Adipocyte (in vitro differentiated cells): ENCODE data around the gene RETN.

ENCODE experiments used
- DNase-seq: peaks from one replicate; pipeline ENCODE4 v3.0.0-alpha.2; 2015; ENCODE audit warnings: low read depth
- H3K27me3 ChIP-seq: replicated peaks from 2 replicates; pipeline ENCODE4 v1.7.0; 2013; ENCODE audit warnings: mild to moderate bottlenecking, low read length, moderate library complexity; ENCODE audit not compliant: control insufficient read depth, insufficient read depth
- H3K36me3 ChIP-seq: 2 replicates; pipeline ENCODE4 v1.7.0; 2013; ENCODE audit warnings: low read length, mild to moderate bottlenecking, moderate library complexity; ENCODE audit not compliant: control insufficient read depth, insufficient read depth, severe bottlenecking
- H3K4me1 ChIP-seq: 2 replicates; pipeline ENCODE4 v1.7.0; 2013; ENCODE audit warnings: mild to moderate bottlenecking, low read length, moderate library complexity; ENCODE audit not compliant: control insufficient read depth, insufficient read depth
- H3K4me3 ChIP-seq: 2 replicates; pipeline ENCODE4 v1.7.0; 2013; ENCODE audit warnings: mild to moderate bottlenecking, low read length, moderate library complexity
- H3K9ac ChIP-seq: 2 replicates; pipeline ENCODE4 v1.7.0; 2013; ENCODE audit warnings: mild to moderate bottlenecking, low read length, moderate library complexity
- H3K9me3 ChIP-seq: 2 replicates; pipeline ENCODE4 v1.7.0; 2013; ENCODE audit warnings: mild to moderate bottlenecking, low read length, moderate library complexity; ENCODE audit not compliant: control insufficient read depth

RETN gene

DNA sequence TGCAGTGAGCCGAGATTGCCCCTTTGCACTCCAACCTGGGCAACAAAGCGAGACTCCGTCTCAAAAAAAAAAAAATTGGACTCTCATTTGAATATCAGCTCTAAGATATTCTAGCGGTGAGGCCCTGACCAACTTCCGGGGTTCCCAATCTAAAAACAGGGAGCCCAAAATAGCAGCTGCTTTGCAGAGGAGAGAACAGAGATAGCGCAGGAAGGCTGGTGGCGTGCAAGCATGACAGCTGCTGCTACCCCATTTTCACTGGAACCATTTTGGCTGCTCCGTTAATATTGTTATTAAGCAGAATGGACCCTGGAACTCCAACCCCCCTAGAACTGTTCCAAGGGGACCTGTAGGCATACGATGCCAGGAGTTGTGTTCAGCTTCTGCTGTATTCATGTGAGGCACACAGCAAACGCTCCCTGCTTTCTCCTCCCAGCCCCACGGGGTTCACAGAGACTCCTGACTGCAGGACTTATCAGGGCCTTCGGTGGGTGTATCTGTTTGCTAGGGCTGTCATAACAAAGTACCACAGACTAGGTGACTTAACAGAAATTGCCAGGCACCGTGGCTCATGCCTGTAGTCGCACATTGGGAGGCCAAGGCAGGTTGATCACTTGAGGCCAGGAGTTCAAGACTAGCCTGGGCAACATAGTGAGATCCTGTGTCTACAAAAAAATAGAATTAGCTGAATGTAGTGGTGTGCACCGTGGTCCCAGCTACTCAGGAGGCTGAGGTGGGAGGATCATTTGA is 20.4 kb upstream of the RETN start:
- Histone ChIP-seq H3K4me1 (peaks cover 12% of the 10 kb centered on the region), H3K27me3 (peaks cover 13% of the 10 kb centered on the region), H3K9me3 (no peaks in the 10 kb centered on the region), H3K4me3 (no peak overlapping the region), H3K9ac (no peak overlapping the region), H3K36me3 (no peaks in the 10 kb centered on the region)
- no peak for DNase-seq

GRCh38 chr19:7650148-7650547 is 18.7 kb upstream of the RETN start:
- Histone ChIP-seq H3K36me3 (no peaks in the 10 kb centered on the region), H3K9ac (no peak overlapping the region), H3K27me3 (peaks cover 13% of the 10 kb centered on the region), H3K4me3 (no peak overlapping the region), H3K9me3 (no peaks in the 10 kb centered on the region), H3K4me1 (peaks cover 11% of the 10 kb centered on the region)
- DNase-seq = no peak

DNA sequence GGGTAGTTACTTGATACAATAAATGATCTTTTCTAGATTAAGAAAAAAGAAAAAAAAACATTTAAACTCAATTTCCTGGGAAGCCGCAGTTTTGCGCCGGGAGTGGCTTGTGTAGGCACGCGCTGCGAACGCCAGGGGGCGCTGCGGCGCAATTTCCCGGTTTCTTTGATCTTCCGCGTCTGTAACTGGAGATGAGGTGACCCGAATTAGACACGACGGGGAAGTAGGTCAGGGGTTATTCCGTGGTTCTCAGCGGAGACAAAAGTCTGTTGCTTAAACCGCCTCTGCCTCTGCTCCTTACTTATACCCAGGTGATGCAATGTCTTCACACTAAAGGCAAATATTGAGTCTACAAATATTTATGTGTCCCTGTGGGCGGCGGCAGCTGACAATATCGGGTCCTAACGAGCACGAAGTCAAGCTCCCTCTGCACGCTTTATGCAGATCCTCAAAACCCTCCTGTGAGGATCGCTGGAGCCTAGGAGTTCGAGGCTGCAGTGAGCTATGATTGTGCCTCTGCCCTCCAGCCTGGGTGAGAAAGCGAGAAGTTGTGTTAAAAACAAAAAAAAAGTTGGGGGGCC is 16.7 kb upstream of the RETN start:
- H3K9me3 ChIP-seq = no peaks in the 10 kb centered on the region
- peak overlapping the region; percentile 25 for H3K4me3 ChIP-seq
- no peaks in the 10 kb centered on the region for H3K36me3 ChIP-seq
- H3K27me3 ChIP-seq = peaks cover 4% of the 10 kb centered on the region
- no peak overlapping the region for H3K9ac ChIP-seq
- DNase-seq = peak; percentile 89
- peaks cover 7% of the 10 kb centered on the region for H3K4me1 ChIP-seq

GRCh38 chr19:7654401-7654800 is 14.4 kb upstream of the RETN start:
- no peaks in the 10 kb centered on the region for H3K9me3 ChIP-seq
- no peak overlapping the region for H3K9ac ChIP-seq
- DNase-seq = peak; percentile 18
- no peaks in the 10 kb centered on the region for H3K36me3 ChIP-seq
- H3K4me3 ChIP-seq = no peak overlapping the region
- H3K27me3 ChIP-seq = peaks cover 14% of the 10 kb centered on the region
- peaks cover 8% of the 10 kb centered on the region for H3K4me1 ChIP-seq

DNA sequence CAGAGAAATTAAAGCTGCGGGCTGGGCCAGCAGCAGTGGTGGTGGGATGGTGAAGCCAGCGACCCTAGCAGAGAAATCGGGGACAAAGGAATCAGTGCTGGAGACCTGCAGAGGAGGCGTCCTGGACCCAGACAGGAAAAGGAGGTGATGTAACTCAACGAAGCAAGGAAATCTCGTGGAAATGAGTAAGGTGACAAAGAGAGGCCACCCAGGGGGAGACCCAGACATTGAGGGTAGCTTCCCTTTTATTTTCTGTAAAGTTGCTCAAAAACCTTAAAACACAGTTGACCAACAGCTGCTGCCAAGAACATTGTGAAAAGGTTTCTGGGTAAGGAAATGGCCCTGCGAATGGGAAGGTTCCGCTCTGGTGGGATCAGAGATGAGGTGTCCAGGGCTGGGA is 13.3 kb upstream of the RETN start:
- Histone ChIP-seq H3K4me1 (peaks cover 7% of the 10 kb centered on the region), H3K36me3 (no peaks in the 10 kb centered on the region), H3K9me3 (no peaks in the 10 kb centered on the region), H3K27me3 (peaks cover 16% of the 10 kb centered on the region), H3K9ac (no peak overlapping the region), H3K4me3 (no peak overlapping the region)
- no peak for DNase-seq

DNA sequence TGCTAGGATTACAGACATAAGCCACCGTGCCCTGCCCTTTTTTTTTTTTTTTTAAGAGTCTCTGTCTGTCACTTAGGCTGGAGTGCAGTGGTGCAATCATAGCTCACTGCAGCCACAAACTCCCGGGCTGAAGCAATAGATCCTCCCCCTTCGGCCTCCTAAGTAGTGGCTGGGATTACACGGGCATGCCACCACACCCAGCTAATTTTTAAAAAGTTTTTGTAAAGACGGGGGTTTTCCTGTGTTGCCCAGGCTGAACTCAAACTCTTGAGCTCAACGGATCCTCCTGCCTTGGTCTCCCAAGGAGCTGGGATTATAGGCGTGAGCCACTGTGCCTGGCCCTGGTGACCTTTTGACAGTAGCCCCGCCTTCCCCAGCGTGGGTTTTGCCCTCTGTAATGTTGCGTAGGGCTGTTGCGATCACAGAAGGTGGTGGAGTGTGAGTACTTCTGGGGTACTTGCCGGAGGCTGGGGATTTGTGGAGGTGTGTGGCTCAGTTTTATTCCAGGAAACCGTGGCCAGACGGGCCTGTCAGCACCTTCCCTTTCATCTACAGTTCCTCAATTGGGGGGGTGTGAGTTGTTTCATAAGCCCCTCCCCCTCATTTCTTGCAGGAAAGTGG is 11.6 kb upstream of the RETN start:
- peak; percentile 50 for DNase-seq
- no peak overlapping the region for H3K4me3 ChIP-seq
- peaks cover 20% of the 10 kb centered on the region for H3K27me3 ChIP-seq
- no peak overlapping the region for H3K9ac ChIP-seq
- H3K9me3 ChIP-seq = no peaks in the 10 kb centered on the region
- H3K4me1 ChIP-seq = peaks cover 6% of the 10 kb centered on the region
- H3K36me3 ChIP-seq = no peaks in the 10 kb centered on the region

DNA sequence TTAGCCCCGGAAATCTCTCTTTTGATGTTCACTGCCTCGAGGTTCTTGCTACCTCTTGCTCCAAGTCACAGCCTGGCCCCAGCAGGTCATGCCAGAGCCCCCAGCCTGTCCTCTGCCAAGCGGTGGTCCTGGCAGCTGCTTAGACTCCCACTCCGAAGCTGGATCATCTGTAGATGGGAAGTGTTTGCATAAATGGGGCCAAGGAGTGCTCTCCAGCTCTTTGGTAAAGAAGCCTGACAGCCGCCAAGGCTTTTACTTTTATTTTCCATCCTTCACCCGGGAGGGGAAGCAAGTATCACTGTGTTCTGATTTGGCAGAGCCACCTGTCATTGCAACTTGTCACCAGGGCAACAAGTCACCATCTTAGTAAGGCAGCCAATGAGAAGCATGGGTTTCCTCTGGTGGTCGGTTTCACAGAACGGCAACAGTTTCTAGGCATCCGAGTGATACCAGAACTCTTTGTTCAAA is 10.6 kb upstream of the RETN start:
- no peak overlapping the region for H3K4me3 ChIP-seq
- no peak for DNase-seq
- H3K9me3 ChIP-seq = no peaks in the 10 kb centered on the region
- H3K9ac ChIP-seq = no peak overlapping the region
- H3K27me3 ChIP-seq = peaks cover 24% of the 10 kb centered on the region
- peaks cover 4% of the 10 kb centered on the region for H3K4me1 ChIP-seq
- no peaks in the 10 kb centered on the region for H3K36me3 ChIP-seq

GRCh38 chr19:7661744-7662538 is 6.9 kb upstream of the RETN start:
- Histone ChIP-seq H3K36me3 (no peaks in the 10 kb centered on the region), H3K4me3 (no peak overlapping the region), H3K9me3 (no peaks in the 10 kb centered on the region), H3K27me3 (peaks cover 37% of the 10 kb centered on the region), H3K9ac (no peak overlapping the region), H3K4me1 (peaks cover 4% of the 10 kb centered on the region)
- no peak for DNase-seq

- Histone ChIP-seq H3K9ac (no peak overlapping the region), H3K4me1 (no peaks in the 10 kb centered on the region), H3K36me3 (no peaks in the 10 kb centered on the region), H3K9me3 (no peaks in the 10 kb centered on the region), H3K27me3 (peaks cover 38% of the 10 kb centered on the region), H3K4me3 (no peak overlapping the region)
- no peak for DNase-seq
These were observed 6.2 kb upstream of the RETN start for GRCh38 chr19:7662657-7663056.

DNA sequence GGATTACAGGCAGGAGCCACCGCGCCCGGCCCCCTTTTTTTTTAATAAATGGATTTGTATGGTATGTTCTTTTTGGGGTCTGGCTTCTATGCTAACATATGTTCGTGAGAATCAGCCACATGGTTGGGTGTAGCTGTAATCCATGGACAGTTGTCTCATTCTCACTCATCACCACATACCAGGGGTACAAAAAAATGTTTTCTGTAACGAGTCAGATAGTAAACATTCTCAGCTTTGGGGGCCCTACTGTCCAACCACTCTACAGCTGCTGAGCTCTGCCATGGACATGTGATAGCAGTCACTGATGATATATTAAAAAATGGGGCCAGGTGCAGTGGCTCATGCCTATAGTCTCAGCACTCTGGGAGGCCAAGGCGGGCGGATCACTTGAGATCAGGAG is 5.1 kb upstream of the RETN start:
- Histone ChIP-seq H3K9me3 (no peaks in the 10 kb centered on the region), H3K4me1 (no peaks in the 10 kb centered on the region), H3K27me3 (peaks cover 33% of the 10 kb centered on the region), H3K9ac (no peak overlapping the region), H3K4me3 (no peak overlapping the region), H3K36me3 (no peaks in the 10 kb centered on the region)
- DNase-seq = no peak

DNA sequence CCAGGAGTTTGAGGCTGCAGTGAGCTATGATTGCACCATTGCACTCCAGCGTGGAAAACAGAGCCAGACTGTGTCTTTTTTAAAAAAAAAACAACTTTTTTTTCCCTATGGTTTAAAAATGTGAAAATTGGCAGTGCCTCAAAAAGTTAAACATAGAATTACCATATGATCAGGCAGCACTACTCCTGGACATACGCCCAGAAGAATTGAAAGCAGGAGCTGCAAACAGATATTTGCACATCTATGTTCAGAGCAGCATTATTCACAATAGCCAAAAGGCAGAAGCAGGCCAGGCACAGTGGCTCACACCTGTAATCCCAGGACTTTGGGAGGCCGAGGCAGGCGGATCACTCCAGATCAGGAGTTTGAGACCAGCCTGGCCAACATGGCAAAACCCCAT is 3.8 kb upstream of the RETN start:
- Histone ChIP-seq H3K4me3 (no peak overlapping the region), H3K27me3 (peaks cover 40% of the 10 kb centered on the region), H3K9me3 (no peaks in the 10 kb centered on the region), H3K36me3 (no peaks in the 10 kb centered on the region), H3K9ac (no peak overlapping the region), H3K4me1 (no peaks in the 10 kb centered on the region)
- peak; percentile 89 for DNase-seq
